Measurements from ENCODE around the gene PTPN12. TPM values are rescaled to one million over a fixed set of nuclear protein-coding genes. Genes with fewer than 3 reads are reported as not detected.

PTPN12 gene
- total and polyA plus RNA-seq, 7 donors, result 21.5 to 158 (median 64.2) TPM

Other genes with a start within 250 kb of the PTPN12 start
- gene GSAP, start 120.9 kb upstream of the PTPN12 start, total RNA-seq, result 10 to 100 TPM; 15.1 to 30.2 (median 22.1) TPM
- gene GSAP, start 120.9 kb upstream of the PTPN12 start, polyA plus RNA-seq, result 1 to 10 TPM; 3.6 to 9.4 (median 7.4) TPM
- 10 to 100 TPM; 29.3 to 50.4 (median 40.7) TPM for gene RSBN1L, start 159.2 kb downstream of the PTPN12 start, total RNA-seq
- gene RSBN1L, start 159.2 kb downstream of the PTPN12 start, polyA plus RNA-seq, result 10 to 100 TPM in 1 of 3 donors, 1 to 10 TPM in 2; 6.0 to 11.0 (median 7.9) TPM

All from sigmoid colon (tissue), 7 donors.